GM21447 (cell line): ENCODE data around the gene TYW5.
A peak's percentile ranks its signal among the peaks of the same experiment; 100 is the strongest.
"Not testable (repeated sequence)": the region's sequence is repeated elsewhere in the genome, so short reads cannot be mapped to it uniquely, and the experiment has no call there.

Experiments used
- ATAC-seq: cut with Tn5 transposase; IDR thresholded peaks from one replicate; pipeline ENCODE4 v1.9.1; 2021; ENCODE audit not compliant: unreplicated experiment

The TYW5 gene

DNA sequence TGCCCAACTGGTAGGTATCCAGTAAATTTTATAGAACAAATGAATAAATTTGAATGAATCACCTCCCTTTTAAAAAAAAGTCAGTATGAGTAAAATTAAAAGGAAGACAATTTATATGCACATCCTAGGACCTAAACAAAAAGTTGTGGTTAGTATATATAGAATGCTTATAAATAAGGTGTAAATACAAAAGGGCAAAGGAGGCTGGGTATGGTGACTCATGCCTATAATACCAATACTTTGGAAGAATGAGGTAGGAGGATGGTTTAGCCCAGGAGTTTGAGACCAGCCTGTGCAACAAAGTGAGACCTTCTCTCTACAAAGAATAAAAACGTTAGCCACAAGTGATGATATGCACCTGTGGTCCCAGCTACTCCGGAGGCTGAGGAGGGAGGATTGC is 31.4 kb downstream of the TYW5 start:
- no peak for ATAC-seq

- no peak for ATAC-seq
Observed at GRCh38 chr2:199922856-199923255, 32.4 kb downstream of the TYW5 start.

GRCh38 chr2:199916980-199917379 is 38.3 kb downstream of the TYW5 start:
- ATAC-seq = no peak

- ATAC-seq = no peak
Observed at GRCh38 chr2:199914372-199914958, 40.8 kb downstream of the TYW5 start.

GRCh38 chr2:199912553-199913114 is 42.7 kb downstream of the TYW5 start:
- ATAC-seq = not testable (repeated sequence)

GRCh38 chr2:199911877-199912161 is 43.5 kb downstream of the TYW5 start:
- no peak for ATAC-seq

DNA sequence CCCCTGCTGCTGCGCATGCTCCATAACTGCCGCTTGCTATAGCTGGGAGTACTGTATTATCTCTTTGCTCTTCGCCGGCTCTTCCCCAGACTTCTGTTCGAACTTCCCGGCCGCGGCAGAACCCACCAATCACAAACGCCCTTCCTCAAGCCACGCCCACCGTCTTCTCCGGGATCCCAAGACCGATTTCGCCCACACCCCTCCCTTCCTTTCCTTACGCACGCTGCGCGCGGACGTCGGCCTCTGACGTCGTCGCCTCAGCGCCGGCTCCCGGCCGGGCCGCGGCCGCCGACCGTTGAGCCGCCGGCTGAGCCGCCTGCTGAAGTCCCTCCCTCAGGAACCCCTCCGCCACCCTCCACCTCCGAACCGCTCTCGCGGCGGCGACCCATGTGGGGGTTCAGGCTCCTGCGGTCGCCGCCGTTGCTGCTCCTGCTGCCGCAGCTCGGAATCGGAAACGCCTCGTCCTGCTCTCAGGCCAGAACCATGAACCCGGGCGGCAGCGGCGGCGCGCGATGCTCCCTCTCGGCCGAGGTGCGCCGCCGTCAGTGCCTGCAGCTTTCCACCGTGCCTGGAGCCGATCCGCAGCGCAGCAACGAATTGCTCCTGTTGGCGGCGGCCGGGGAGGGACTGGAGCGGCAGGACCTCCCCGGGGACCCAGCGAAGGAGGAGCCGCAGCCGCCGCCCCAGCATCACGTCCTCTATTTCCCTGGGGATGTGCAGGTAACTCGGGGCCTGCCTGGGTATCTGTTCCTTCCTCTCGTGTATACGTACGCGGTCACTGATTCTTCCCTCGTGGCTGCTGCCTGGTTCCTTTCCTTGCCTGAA is 44.0 kb downstream of the TYW5 start, which contains the start of gene C2orf69:
TSS of gene C2orf69 (plus strand) at position 242 of the 825 bp plus-strand sequence. CDS start at position 388, 146 bp downstream.
- ATAC-seq = peak; percentile 92

GRCh38 chr2:199910338-199911051 is 44.8 kb downstream of the TYW5 start:
- no peak for ATAC-seq

DNA sequence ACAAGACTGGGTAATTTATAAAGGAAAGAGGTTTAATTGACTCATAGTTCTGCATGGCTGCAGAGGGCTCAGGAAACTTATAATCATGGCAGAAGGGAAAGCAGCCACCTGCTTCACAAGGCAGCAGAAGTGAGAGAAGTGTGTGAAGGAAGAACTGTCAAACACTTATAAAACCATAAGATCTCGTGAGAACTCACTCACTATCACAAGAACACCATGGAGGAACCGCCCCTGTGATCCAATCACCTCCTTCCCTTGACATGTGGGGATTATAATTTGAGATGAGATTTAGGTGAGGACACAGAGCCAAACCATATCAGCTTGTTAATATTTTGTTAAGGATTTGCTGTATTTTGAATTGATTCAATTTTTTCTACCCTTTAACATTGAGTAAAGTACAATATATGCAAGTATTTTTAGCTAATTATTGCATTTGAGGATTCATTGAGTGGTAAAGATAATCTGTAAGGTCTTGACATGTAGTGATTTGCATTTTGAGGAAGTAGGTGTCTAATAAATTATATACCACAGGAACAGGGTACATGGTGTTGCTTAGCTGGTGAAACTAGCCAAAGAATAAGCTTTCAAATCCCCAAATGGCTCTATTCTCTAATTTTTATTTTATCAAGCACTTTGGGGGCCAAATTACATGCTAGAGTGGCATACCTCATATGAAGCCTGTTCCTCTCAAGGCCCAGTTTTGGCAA is 48.1 kb downstream of the TYW5 start:
- ATAC-seq = no peak

- no peak for ATAC-seq
Observed at GRCh38 chr2:199903111-199903510, 52.2 kb downstream of the TYW5 start.

DNA sequence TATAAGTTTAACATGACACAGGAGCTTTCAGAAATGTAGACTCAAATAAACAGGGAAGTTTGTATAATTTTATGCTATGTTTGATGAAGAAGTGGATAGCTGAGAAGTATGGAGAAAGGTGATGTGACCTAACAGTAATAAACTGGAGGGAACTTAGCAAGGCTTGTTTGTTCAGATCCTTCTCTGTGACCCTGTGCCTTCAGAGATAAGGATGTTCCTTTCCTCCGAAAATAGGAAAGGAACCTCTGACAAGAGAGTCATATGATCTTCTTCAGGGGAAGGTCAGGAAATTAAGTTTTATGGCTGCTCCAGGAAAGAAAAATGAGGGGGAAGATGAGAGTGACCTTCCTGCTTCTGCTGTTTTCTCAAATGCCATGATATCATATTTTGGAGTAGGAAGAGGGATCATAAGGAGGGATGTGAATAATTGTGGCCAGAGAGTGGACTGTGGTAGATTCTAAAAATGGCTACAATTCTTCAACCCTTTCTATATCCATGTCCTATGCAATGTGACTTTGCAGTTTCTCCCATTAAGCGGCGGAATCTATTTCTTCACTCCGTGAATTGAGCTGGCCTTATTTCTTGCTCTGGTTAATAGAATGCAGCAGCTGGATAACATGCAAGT is 52.7 kb downstream of the TYW5 start:
- no peak for ATAC-seq

DNA sequence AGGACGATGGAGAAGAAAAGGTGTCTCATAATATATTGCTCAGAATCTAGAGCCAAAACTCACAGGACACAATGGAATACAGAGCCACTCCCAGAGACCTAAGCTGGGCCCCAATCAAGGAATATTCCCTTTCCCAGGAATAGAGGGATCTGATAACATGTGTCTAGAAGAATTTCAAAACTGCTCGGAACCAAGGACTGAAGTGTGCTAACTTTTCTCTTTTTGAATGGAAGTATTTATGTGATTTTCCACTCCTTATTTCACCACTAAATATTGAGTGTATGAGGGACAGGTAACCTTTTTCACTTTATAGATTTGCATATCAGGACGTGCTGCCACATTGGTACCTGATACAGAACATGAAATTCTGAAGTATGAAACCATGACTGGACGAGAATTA is 53.3 kb downstream of the TYW5 start:
- ATAC-seq = no peak

DNA sequence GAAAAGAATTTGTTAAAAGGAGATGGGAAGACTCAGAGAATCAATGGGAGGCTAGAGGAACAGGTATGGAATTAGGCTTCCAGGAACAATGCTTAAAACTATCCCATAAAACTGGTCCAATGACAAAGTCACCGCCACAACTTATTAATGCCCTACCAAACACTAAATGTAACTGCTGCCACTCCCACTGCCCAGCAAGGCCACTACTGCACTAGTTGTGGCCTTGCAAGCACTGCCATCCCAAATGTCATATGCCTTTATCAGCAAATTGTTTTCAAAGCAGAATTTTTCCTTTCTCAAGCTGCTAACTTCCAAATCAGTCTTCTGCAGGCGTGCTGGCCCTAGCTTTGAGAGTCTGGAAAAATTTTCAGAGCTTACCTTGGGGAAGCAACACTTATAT is 58.7 kb downstream of the TYW5 start:
- no peak for ATAC-seq

DNA sequence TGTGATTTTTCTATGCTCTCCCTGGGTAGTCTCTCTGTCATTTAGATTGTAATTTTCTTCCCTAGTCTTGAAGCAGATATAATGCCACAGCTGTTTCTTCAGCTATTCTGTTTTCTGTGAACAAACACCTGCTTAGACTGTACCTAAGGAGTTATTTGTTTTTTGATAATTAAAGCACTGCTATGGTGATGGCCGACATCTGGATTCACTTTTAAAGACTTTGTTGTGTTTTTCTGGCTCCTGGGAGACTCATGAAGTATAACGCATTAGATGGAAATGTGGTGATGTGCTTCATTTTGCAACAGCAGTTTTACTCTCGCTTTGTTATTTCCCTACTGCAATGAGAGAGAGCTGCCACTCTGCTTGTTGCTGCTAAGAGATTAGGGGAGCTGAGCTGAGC is 59.9 kb downstream of the TYW5 start:
- no peak for ATAC-seq

GRCh38 chr2:199883474-199884212 is 71.6 kb downstream of the TYW5 start:
- no peak for ATAC-seq

DNA sequence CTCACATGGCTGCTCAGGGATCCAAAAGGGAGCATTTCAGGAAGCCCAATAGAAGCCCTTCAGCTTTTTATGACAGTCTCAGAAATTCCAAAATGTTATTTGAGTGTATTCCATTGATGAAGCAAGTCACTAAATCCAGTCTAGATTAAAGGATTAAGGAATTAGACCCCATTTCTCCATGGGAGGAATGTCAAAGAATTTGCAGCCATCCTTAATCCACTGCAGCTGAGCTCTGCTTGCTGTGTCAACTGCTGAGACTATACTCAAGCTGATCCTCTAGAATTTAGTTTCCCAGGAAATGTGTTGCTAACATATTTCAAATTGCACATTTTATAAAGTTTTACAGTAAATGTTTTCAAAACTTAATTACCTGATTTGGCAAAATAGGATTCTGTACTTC is 72.6 kb downstream of the TYW5 start:
- no peak for ATAC-seq
